HG03060 (cell line): ENCODE results near the gene GREM1.

Experiments
- ATAC-seq: cut with Tn5 transposase; IDR thresholded peaks from one replicate; pipeline ENCODE4 v1.9.1; 2021; ENCODE audit warnings: low read depth, moderate number of reproducible peaks; ENCODE audit not compliant: unreplicated experiment

The GREM1 gene

DNA sequence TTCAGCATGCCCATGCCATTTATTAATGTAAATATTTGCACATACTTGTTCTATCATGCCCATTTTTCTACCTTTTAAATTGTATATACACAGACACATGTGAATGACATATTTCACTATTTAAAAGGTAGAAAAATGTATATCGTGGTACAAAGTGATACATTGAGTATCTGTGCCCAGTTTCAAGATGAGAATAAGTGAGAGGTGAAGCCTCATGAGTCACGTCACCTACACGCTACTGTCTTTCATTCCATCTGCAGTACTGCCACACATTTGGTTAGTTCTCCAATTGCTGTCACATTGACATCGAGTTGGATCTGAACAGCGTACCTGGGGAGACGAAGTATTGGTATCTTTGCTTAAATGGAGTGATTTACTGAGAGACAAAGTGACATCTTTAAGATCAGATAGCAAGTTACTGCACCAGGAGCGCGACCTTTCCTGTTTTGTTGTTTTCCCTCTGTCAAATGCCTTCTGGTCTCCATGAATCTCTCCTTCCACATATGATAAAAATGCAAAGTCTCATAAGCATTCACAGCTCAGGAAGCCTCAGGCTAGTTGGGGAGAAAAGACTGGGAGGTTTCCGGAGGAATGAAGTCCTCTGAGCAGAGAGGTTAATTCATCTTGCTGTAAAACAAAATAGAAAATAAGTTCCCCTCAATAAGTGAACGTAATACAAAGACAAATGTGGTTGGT is 12.0 kb downstream of the GREM1 start:
- ATAC-seq: no peak

DNA sequence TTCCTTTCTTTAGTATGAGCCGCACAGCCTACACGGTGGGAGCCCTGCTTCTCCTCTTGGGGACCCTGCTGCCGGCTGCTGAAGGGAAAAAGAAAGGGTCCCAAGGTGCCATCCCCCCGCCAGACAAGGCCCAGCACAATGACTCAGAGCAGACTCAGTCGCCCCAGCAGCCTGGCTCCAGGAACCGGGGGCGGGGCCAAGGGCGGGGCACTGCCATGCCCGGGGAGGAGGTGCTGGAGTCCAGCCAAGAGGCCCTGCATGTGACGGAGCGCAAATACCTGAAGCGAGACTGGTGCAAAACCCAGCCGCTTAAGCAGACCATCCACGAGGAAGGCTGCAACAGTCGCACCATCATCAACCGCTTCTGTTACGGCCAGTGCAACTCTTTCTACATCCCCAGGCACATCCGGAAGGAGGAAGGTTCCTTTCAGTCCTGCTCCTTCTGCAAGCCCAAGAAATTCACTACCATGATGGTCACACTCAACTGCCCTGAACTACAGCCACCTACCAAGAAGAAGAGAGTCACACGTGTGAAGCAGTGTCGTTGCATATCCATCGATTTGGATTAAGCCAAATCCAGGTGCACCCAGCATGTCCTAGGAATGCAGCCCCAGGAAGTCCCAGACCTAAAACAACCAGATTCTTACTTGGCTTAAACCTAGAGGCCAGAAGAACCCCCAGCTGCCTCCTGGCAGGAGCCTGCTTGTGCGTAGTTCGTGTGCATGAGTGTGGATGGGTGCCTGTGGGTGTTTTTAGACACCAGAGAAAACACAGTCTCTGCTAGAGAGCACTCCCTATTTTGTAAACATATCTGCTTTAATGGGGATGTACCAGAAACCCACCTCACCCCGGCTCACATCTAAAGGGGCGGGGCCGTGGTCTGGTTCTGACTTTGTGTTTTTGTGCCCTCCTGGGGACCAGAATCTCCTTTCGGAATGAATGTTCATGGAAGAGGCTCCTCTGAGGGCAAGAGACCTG is 13.2 kb downstream of the GREM1 start:
- no peak for ATAC-seq

GRCh38 chr15:32732574-32733157 is 14.9 kb downstream of the GREM1 start:
- ATAC-seq: no peak

- ATAC-seq: no peak
Observed at GRCh38 chr15:32733281-32733680, 15.5 kb downstream of the GREM1 start.

- no peak for ATAC-seq
Observed at GRCh38 chr15:32735989-32736700, 18.3 kb downstream of the GREM1 start.

- no peak for ATAC-seq
Observed at GRCh38 chr15:32736701-32737061, 18.9 kb downstream of the GREM1 start.

DNA sequence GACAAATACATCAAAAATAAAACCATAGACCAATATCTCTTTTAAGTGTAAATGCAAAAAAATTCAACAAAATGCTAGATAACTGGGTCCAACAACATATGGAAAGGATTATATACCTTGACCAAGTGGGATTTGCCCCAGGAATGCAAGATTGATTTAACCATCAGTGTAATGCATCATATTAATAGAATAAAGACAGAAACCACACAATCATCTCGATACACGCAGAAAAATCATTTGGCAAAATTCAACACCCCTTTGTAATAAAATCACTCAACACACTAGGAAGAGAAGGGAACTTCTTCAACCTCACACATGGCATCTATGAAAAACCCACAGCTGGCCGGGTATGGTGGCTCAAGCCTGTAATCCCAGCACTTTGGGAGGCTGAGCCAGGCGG is 19.5 kb downstream of the GREM1 start:
- no peak for ATAC-seq

DNA sequence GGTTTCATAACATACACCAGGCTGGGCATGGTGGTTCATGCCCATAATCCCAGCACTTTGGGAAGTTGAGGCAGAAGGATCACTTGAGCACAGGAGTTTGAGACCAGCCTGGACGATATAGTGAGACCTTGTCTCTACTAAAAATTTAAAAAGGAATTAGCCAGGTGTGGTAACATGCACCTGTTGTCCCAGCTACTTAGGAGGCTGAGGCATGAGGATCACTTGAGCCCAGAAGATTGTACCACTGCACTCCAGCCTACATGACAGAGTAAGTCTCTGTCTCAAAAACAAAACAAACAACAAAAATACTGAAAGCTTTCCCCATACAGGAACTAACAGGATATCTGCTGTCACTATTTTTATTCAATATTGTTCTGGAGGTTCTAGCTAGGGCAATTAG is 20.9 kb downstream of the GREM1 start:
- no peak for ATAC-seq

GRCh38 chr15:32739522-32740063 is 21.8 kb downstream of the GREM1 start:
- ATAC-seq: no peak

GRCh38 chr15:32743411-32744140 is 25.8 kb downstream of the GREM1 start:
- no peak for ATAC-seq

GRCh38 chr15:32746116-32746857 is 28.5 kb downstream of the GREM1 start:
- no peak for ATAC-seq

DNA sequence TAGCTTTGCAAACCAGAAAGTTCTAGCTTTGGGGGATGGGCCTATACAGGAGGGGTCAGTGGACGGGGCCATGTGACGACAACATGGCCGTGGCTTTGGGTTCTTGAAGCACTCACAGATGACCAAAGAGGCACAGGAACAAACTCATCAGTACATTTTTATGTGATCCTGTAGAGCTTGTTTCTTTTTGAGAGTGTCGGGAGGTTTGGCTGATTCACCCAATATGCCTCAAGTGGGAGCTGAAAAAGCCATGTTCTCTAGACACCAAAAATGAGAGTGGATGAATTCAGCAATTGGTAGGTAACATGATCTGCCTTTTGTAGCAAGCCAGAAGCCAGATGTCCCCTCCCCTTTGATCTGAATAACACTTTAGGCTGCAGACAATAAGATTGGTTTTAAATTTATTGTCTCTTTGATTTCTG is 30.1 kb downstream of the GREM1 start:
- no peak for ATAC-seq

DNA sequence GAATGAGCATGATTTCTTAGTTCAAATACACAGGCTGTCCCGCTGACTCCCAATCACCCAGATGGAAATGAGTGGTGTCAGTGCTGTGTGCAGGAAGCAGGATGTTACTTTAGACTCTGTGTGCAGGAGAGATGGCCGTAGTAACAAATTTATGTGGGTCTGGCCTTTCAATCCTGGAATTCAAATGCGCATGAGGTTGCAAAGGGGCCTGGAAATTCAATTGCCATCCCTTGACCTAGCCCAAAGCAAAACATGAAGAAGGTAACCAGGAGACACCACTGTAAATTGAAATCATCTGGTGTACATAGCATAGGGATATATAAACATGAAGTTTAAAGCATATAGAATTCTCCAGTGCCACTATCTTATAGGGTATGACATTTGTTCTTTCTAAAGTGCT is 33.2 kb downstream of the GREM1 start:
- no peak for ATAC-seq

DNA sequence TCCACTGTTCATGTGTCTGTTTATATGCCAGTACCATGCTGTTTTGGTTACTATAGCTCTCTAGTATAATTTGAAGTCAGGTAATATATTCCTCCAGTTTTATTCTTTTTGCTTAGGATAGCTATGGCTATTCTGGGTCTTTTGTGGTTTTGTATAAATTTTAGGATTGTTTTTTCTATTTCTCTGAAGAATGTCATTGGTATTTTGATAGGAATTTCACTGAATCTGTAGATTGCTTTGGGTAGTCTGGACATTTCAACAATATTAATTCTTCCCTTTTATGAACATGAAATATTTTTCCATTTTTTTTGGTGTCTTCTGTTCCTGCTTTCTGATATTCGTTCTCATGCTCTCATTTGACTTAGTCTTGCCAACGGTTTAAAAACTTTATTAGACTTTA is 39.6 kb downstream of the GREM1 start:
- no peak for ATAC-seq

GRCh38 chr15:32763295-32763694 is 45.5 kb downstream of the GREM1 start:
- no peak for ATAC-seq

GRCh38 chr15:32765236-32765635 is 47.4 kb downstream of the GREM1 start:
- ATAC-seq: no peak

DNA sequence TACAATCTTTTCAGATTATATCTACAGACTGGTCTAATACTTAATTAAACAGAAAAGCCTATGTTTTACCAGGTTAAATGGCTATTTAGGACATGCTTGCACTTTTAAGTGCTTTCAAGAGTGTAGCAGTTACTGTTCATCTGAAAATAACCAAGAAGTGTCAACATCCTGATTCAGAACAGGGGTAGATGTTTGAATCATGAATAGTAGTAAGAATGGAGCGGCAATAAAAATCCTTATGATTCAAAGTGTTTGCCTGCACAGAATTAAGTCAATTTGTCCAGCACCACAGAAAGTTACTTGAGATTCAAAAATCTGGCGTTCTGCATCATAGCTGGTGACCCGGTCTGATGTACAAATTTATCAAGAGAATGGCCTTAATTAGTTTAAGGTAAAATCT is 48.3 kb downstream of the GREM1 start:
- ATAC-seq: no peak

GRCh38 chr15:32767236-32767635 is 49.4 kb downstream of the GREM1 start:
- ATAC-seq: no peak

DNA sequence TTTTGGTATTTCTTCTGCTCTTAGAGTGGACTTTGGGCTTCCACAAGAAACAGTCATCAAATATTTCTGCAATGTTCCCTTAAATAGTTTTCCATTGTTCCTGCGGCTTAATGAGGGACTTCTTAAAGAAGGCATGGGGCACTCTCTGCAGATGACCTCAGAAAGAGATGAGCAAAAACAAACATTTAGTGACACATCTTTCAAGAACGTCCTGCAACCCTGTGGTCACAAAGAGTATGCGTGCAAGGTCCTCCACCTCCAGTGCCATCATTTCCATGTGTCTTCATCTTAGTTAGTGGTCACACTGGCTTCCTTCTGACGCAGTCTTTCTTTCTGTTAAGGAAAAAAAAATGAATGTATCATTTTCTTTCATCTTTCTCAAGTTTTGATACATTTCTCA is 56.2 kb downstream of the GREM1 start:
- ATAC-seq: no peak
